Measurements from ENCODE around the gene PLPP7. TPM values are rescaled to one million over a fixed set of nuclear protein-coding genes. Genes with fewer than 3 reads are reported as not detected.

Gene PLPP7
- polyA plus RNA-seq, 6 donors from 2014 or later: 0.78 to 2.0 (median 1.2) TPM; not detected in 1

DNA sequence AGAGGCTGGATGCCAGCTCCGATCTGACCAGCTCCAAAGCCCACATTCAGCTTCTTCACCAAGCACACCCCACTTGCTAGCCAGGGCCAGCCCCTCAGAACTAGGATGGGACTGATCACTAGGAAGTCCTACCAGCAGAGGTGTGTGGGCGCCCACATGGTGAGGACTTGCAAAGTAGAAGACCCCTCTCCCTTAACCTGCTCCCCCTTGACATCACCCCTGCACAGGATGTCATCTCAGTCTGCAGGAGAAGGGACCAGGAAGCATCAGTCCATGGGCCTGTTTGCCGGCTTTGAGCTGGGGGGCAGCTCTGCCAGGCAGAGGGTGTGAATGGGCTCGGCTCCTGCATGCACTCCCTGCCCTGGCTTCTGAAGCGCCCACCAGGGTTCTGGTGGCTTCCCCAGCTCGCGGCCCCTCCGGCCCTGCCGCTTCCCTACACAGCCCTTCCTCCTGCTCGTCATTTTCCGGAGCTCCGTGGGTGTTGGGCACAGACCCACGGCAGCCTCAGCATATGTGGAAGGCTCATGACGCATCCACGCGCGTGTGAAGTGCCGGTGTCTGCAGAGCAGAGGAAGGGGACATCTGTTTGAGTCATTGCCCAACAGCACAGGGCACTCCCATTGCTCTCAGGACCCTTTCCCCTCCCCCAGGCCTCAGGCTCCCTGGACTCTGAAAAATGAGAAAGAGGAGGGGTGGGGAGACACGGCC lies 9.5 kb upstream of the PLPP7 start:
- Mint-ChIP-seq H3K9me3 (no peaks in the 10 kb centered on the region), H3K36me3 (peaks cover 4 to 8% of the 10 kb centered on the region in 2 donors), H3K4me1 (peaks cover 18 to 33% (median 23%) of the 10 kb centered on the region in 3 donors), H3K27ac (no peak overlapping the region), H3K4me3 (peak overlapping the region in 2 of 8 donors; percentile 42 to 86), H3K27me3 (peaks cover 6 to 17% (median 13%) of the 10 kb centered on the region in 3 donors)
- DNase-seq: no peak
- no peak for ATAC-seq (ENCODE audit: low read depth in 2 of 2)

DNA sequence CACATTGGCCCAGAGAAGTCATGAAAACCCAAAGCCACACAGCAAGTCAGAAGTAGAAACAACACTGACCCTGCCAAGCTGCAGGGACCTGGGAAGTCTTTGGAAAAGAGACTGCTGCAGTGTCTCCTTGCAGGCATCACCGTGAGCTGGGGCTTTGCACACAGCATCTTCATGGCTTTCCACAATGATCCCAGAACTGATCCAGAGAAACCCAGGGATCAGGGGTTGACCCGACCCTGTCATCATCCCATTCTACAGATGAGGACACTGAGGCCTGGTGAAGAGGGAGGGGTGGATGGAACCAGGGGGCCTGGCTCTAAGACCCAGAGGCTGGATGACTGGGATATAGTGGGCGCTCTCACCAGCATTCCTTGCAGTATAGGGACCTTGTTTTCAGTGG lies 8.9 kb upstream of the PLPP7 start:
- H3K4me3 Mint-ChIP-seq: no peak overlapping the region
- H3K4me1 Mint-ChIP-seq: peaks cover 13 to 33% (median 21%) of the 10 kb centered on the region in 3 donors
- H3K27me3 Mint-ChIP-seq: peaks cover 6 to 17% (median 13%) of the 10 kb centered on the region in 3 donors
- H3K9me3 Mint-ChIP-seq: no peaks in the 10 kb centered on the region
- peaks cover 4 to 8% of the 10 kb centered on the region in 2 donors for H3K36me3 Mint-ChIP-seq
- no peak overlapping the region for H3K27ac Mint-ChIP-seq
- DNase-seq (no peak), ATAC-seq (ENCODE audit: low read depth in 2 of 2) (no peak)

DNA sequence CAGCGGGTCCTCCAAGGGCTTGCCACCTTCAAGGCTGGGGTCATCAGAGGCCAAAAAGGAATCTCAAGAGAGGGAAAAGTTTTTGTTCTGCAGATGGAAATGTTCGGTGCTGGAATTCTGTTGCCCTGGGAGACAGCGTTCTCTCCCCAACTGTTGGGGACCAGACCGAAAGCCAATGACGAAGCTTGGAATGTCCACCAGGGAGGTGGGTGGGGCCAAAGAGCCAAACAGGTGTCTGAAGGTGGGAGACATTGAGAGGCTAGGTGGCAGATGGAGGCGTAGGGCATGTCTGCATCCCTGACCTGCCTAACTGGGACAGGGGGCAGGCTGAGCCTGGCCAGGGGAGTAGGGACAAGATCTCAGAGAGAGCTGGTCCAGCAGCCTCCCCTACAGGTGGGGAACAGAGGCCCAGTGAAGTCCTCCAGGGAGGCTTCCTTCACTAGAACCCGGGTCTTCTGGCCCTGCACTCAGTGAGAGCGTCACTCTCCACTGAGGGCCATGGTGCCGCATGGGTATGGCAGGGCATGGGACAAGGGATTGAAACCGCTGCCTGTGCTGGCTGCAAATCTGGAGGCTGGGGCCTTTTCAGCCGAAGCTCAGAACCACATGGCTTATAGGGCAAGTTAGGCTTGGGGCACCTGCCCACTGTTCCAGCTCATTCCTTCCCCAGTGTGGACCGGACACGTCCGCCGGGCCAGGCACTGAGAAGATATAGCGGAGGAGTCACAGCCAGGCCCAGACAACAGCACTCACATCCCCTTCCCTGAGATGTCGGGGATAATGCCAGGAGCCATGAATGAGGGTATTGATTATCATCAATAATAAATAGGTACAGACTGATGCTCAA lies 8.2 kb upstream of the PLPP7 start:
- Mint-ChIP-seq H3K4me3 (peak overlapping the region in 2 of 8 donors; percentile 44 to 66), H3K4me1 (peaks cover 12 to 31% (median 21%) of the 10 kb centered on the region in 3 donors), H3K27ac (peak overlapping the region in 1 of 6 donors; percentile 55), H3K36me3 (peaks cover 1 to 2% of the 10 kb centered on the region in 2 donors), H3K9me3 (no peaks in the 10 kb centered on the region), H3K27me3 (peaks cover 6 to 17% (median 13%) of the 10 kb centered on the region in 3 donors)
- DNase-seq (no peak), ATAC-seq (ENCODE audit: low read depth in 2 of 2) (no peak)

DNA sequence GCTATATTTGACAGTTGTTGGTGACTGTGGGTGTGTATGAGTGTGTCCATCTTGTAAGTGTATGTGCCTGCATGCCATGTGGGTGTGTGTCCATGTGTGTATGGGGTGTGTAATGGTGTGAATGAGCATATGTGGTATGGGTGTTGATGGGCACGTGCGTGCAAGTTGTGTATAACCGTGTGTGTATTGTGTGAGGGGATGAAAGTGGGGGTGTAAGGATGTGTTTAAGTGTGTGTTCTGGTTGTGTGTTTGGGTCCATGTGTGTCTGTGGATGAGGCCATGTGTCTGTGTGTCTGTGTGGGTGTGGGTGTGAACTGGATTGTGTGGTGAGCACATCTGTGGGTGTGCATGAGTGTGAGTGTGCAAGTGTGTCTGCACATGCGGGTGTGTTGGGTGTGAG lies 7.3 kb upstream of the PLPP7 start:
- Mint-ChIP-seq H3K4me3 (peak overlapping the region in 7 of 8 donors; percentile 5 to 66 (median 23)), H3K36me3 (no peaks in the 10 kb centered on the region), H3K27ac (peak overlapping the region in 2 of 6 donors; percentile 1 to 69)

DNA sequence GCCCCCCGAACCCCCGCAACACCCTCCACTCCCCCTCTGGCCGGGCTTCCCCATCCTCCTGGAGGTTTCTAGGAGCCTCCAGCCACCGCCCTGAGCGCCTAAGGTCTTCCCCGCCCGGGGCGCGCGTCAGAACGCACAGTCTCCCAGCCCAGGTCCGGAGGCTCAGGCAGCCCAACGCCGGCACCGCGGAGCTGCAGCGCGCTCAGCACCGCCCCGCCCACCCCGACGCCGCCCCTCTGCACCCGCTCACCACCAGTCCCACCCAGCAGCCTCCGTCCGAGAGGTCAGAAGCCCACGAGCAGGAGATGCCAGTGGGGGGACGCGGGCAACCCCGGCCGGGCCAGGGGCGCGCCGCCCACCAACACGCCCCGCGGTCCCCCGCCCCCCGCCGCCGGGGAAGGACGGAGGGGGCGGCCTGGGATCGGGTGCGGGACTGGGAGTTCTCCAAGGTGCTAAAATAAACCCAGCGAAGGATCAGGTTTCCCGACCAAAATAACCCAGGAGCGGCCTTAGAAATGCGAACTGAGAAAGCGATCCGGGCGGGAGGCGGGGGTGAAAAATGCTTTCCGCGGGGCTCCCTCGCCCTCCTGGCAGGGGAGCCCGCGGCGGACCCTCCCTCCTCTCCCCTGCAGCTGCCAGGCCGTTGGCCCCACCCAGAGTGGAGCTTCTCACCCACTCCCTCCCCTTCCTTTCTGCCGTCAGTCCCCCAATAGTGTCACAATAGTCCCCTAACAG lies 6.7 kb upstream of the PLPP7 start:
- Mint-ChIP-seq H3K36me3 (no peaks in the 10 kb centered on the region), H3K27me3 (peaks cover 6 to 17% (median 13%) of the 10 kb centered on the region in 3 donors), H3K4me3 (peak overlapping the region in 7 of 8 donors; percentile 28 to 75 (median 57)), H3K4me1 (peaks cover 12 to 31% (median 21%) of the 10 kb centered on the region in 3 donors), H3K27ac (peak overlapping the region in 1 of 6 donors; percentile 58), H3K9me3 (no peaks in the 10 kb centered on the region)
- DNase-seq (no peak), ATAC-seq (ENCODE audit: low read depth in 2 of 2) (no peak)

More for the DNA sequence above, 7.3 kb upstream of the PLPP7 start:
- DNase-seq (no peak), ATAC-seq (ENCODE audit: low read depth in 2 of 2) (no peak)
- Mint-ChIP-seq H3K9me3 (no peaks in the 10 kb centered on the region), H3K4me1 (peaks cover 12 to 31% (median 21%) of the 10 kb centered on the region in 3 donors), H3K27me3 (peaks cover 6 to 17% (median 13%) of the 10 kb centered on the region in 3 donors)

DNA sequence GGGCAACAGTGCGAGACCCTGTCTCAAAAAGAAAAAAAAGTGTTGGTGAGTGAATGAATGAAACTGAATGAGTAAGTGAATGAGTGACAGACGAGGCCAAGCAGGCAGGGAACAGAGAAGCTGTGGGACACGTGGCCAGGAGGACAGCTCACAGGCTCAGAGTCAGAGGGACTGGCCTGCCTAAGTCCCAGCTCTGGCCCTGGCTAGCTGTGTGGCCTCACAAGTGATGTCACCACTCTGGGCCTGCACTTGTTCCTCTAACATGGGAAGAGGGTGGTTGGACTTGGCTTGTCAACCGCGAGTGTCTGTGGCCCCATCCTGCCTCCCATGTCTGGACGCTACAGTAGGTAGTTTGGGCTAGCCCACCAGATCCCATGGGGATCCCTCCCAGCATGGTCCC lies 4.7 kb upstream of the PLPP7 start:
- no peak for DNase-seq
- no peak for ATAC-seq (ENCODE audit: low read depth in 2 of 2)
- H3K27ac Mint-ChIP-seq: no peak overlapping the region
- no peaks in the 10 kb centered on the region for H3K9me3 Mint-ChIP-seq
- H3K4me1 Mint-ChIP-seq: peaks cover 9 to 17% (median 10%) of the 10 kb centered on the region in 3 donors
- H3K36me3 Mint-ChIP-seq: no peaks in the 10 kb centered on the region
- H3K4me3 Mint-ChIP-seq: no peak overlapping the region
- H3K27me3 Mint-ChIP-seq: peaks cover 6 to 17% (median 13%) of the 10 kb centered on the region in 3 donors

DNA sequence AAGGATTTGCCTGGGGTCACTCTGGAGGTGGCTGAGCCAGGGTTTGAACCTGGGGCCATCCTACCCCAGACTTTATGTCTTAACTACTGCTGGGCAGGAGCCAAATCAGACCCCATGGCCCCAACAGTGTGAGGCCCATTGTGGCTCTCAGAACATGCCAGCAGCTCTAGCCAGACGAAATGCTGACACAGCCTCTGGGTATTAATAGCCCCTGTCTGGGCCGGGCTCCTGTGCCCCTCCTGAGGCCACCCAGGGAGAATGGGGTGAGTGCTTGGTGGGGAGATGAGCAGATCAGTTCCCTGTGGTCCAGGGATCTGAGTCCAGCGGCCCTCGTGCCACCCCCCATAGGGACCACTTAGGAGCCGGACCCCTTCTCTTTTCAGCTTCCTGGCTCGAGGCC lies 2.2 kb upstream of the PLPP7 start:
- no peaks in the 10 kb centered on the region for H3K36me3 Mint-ChIP-seq
- no peak overlapping the region for H3K4me3 Mint-ChIP-seq
- H3K27me3 Mint-ChIP-seq: peaks cover 0 to 3% (median 2%) of the 10 kb centered on the region in 3 donors
- ATAC-seq (ENCODE audit: low read depth in 2 of 2) (no peak), DNase-seq (no peak)
- peaks cover 2 to 11% (median 4%) of the 10 kb centered on the region in 3 donors for H3K4me1 Mint-ChIP-seq
- no peaks in the 10 kb centered on the region for H3K9me3 Mint-ChIP-seq
- H3K27ac Mint-ChIP-seq: peak overlapping the region in 1 of 6 donors; percentile 34

DNA sequence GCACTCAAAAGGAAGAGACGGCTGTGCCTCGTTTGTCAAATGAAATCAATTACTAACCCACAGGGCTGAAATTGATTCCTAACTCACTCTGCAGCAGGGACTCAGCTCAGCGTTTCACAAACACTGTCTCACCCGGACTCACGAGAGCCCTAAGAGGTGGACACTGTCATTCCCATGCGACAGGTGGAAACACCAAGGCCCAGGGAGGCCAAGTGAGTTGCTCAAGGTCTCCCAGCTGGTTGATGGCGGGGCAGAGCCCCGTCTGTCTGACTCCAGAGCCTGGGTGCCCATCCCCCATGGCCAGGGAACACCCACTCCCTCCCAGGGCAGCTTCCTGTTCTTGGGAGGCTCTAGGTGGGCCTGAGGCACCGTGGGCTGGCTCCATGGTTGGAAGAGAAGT lies 1.3 kb upstream of the PLPP7 start:
- H3K27me3 Mint-ChIP-seq: no peaks in the 10 kb centered on the region
- H3K9me3 Mint-ChIP-seq: no peaks in the 10 kb centered on the region
- H3K4me1 Mint-ChIP-seq: peaks cover 0 to 7% (median 3%) of the 10 kb centered on the region in 3 donors
- H3K27ac Mint-ChIP-seq: no peak overlapping the region
- no peak overlapping the region for H3K4me3 Mint-ChIP-seq
- DNase-seq (no peak), ATAC-seq (ENCODE audit: low read depth in 2 of 2) (no peak)
- no peaks in the 10 kb centered on the region for H3K36me3 Mint-ChIP-seq

DNA sequence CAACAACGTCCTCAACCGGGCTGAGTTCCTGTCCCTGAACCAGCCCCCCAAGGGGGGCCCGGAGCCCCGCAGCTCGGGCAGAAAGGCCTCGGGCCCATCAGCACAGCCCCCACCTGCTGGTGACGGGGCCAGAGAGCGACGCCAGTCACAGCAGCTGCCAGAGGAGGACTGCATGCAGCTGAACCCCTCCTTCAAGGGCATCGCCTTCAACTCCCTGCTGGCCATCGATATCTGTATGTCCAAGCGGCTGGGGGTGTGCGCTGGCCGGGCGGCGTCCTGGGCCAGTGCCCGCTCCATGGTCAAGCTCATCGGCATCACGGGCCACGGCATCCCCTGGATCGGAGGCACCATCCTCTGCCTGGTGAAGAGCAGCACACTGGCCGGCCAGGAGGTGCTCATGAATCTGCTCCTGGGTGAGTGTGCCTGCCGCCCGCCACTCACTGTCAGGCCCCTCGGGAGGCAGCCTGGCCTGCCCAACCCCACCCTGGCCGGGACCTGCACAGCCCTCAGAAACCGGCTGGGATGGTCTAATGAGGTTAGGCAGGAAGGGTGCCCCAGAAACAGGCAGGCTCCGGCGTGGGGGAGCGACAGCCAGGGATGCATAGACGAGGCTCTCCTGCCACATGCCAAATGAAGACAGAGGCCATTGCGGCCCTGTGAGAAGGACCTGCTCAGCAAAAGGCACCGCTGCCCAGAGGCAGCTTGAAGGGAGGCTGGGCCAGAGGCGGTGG lies 678 bp downstream of the PLPP7 start:
- Mint-ChIP-seq H3K4me3 (peak overlapping the region in 3 of 8 donors; percentile 23 to 70 (median 35)), H3K36me3 (no peaks in the 10 kb centered on the region), H3K4me1 (peaks cover 0 to 3% (median 3%) of the 10 kb centered on the region in 3 donors), H3K27ac (no peak overlapping the region), H3K27me3 (no peaks in the 10 kb centered on the region), H3K9me3 (no peaks in the 10 kb centered on the region)
- peak in 1 of 2 donors; percentile 14 for ATAC-seq (ENCODE audit: low read depth in 2 of 2)
- DNase-seq: no peak

DNA sequence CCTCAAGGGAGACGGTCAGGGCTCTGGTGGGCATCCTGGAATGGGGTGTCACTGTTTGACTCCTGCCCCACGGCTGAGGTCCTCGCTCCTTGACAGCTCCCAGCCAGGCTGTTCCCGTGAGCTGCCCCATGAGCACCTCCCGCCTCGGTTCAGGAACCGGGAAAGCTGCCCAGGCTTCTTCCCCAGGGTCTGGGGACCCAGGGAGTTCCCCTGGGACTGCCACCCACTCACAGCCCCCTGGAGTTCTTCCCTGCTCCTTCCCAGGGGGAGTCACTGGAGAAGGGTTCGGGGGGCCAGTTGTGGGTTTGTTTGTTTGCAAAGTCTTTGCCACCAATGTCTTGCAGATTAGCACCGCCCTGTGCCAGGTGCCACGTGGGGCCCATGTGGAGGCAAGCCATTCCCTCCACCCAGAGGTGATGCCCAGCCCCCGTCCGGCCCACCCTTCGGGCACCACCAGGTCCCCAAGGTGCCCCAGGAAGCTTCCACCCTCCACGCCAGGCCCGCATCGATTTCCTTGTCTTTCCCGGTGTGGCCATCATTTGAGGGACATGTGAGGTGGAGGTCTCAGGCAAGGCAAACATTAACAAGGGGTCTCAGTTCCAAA lies 1.3 kb downstream of the PLPP7 start:
- H3K4me3 Mint-ChIP-seq: peak overlapping the region in 2 of 8 donors; percentile 29 to 49
- H3K9me3 Mint-ChIP-seq: no peaks in the 10 kb centered on the region
- ATAC-seq (ENCODE audit: low read depth in 2 of 2) (no peak), DNase-seq (no peak)
- H3K27ac Mint-ChIP-seq: peak overlapping the region in 2 of 6 donors; percentile 71 to 86
- H3K4me1 Mint-ChIP-seq: peaks cover 0 to 3% (median 3%) of the 10 kb centered on the region in 3 donors
- no peaks in the 10 kb centered on the region for H3K36me3 Mint-ChIP-seq
- peaks cover 0 to 4% (median 0%) of the 10 kb centered on the region in 3 donors for H3K27me3 Mint-ChIP-seq

DNA sequence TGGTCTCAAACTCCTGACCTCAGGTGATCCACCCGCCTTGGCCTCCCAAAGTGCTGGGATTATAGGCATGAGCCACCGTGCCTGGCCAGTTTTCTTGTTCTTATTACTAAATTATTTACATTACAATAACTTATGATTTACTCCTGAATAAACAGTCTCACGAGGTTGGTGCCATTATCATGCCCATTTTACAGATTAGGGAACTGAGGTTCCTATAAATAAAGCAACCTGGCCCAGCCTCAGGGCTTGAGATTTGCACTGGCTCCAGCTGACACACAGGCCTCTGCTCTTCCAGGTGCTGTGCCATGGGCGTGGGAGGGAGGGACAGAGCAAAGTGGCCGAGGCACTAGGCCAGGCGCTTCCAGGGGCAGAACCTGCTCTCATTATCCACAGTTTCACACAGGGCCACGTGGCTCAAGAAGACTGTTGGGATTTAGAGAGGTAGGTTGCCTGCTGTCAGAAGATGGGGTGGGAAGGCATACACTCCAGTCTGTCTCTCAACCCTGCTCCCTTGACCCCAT lies 2.3 kb downstream of the PLPP7 start:
- peak overlapping the region in 1 of 6 donors; percentile 61 for H3K27ac Mint-ChIP-seq
- DNase-seq (no peak), ATAC-seq (ENCODE audit: low read depth in 2 of 2) (no peak)
- peak overlapping the region in 1 of 8 donors; percentile 5 for H3K4me3 Mint-ChIP-seq
- peaks cover 0 to 4% (median 0%) of the 10 kb centered on the region in 3 donors for H3K27me3 Mint-ChIP-seq
- no peaks in the 10 kb centered on the region for H3K9me3 Mint-ChIP-seq
- no peaks in the 10 kb centered on the region for H3K36me3 Mint-ChIP-seq
- H3K4me1 Mint-ChIP-seq: peaks cover 0 to 3% (median 3%) of the 10 kb centered on the region in 3 donors

DNA sequence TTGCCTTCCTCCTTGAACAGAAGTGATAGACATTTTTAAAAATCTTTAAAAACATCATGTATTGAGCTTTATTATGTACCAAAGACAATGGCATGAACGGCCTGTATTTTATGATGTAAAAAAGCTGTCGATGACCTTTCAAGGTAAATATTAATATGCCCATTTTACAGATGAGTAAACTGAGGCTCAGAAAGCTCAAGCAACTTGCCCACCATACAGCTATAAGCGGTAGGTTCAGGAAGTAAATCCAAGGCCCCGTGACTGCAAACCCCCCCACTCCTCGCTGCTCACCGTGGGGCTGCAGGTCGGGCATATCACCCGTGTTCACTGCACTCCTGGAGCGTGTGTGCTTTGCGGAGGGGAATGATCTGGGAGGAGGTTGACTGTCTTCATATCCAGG lies 3.4 kb downstream of the PLPP7 start:
- DNase-seq (no peak), ATAC-seq (ENCODE audit: low read depth in 2 of 2) (no peak)
- no peaks in the 10 kb centered on the region for H3K9me3 Mint-ChIP-seq
- no peaks in the 10 kb centered on the region for H3K36me3 Mint-ChIP-seq
- peaks cover 0 to 4% (median 0%) of the 10 kb centered on the region in 3 donors for H3K27me3 Mint-ChIP-seq
- H3K4me3 Mint-ChIP-seq: peak overlapping the region in 1 of 8 donors; percentile 52
- H3K27ac Mint-ChIP-seq: no peak overlapping the region
- H3K4me1 Mint-ChIP-seq: peaks cover 0 to 3% (median 3%) of the 10 kb centered on the region in 3 donors
